ENCODE measurements around the gene PDYN. TPM values are rescaled to one million over a fixed set of nuclear protein-coding genes. Genes with fewer than 3 reads are reported as not detected.

The PDYN gene
- total RNA-seq, 2 donors from 2014 or later, result not detected

DNA sequence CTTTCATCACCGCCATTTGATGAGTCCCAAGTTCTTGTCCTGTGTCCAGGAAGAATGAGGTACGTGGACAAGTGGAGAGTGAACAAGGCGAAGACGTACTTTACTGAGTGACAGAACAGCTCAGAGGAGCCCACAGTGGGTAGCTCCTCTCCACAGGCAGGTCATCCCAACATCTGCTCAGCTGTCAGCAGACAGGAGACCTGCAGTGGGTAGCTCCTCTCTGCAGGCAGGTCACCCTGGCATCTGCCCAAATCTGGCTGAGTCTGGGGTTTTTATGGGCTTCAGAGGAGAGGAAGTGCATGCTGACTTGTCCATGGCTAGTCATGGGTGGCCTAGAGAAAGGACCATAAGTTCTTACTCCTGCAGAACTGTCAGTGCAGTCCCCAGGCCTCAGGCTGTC is 32.7 kb upstream of the PDYN start:
- intact Hi-C loops (cut with DNase I), result no loop called here
- no peaks in the 10 kb centered on the region for H3K4me1 ChIP-seq
- H3K9me3 ChIP-seq, result no peaks in the 10 kb centered on the region
- no peaks in the 10 kb centered on the region for H3K27me3 ChIP-seq
- H3K4me3 ChIP-seq, result no peak overlapping the region
- DNase-seq, result no peak
- H3K9ac ChIP-seq (ENCODE audit: low read depth in 2 of 2, low read length in 2 of 2), result no peak overlapping the region
- TF ChIP-seq CTCF (IDR thresholded peaks at IDR 0.05), result no peak
- no peak overlapping the region for H3K27ac ChIP-seq
- H3K36me3 ChIP-seq, result no peaks in the 10 kb centered on the region

DNA sequence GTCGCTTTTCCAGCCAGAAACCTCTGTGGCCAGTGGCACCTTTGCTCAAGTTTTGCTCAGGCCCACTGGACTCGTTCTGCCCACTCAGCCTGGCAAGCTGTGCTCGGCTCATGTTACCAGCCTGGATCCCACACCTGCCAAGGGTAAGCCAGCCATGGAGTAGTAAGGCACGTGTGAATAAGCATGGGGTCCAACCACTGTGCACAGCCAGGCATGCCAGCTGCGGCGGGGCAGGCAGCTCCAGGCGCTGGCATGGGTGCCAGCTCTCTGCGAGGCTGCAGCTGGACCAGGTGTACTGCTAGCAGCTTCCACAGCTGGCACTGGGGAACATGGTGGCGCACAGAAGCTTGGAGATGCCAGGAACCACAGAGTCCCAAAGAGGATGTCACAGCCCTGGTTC is 32.1 kb upstream of the PDYN start:
- H3K27me3 ChIP-seq, result no peaks in the 10 kb centered on the region
- intact Hi-C loops (cut with DNase I), result no loop called here
- no peak overlapping the region for H3K4me3 ChIP-seq
- no peaks in the 10 kb centered on the region for H3K4me1 ChIP-seq
- DNase-seq, result no peak
- no peak overlapping the region for H3K9ac ChIP-seq (ENCODE audit: low read depth in 2 of 2, low read length in 2 of 2)
- TF ChIP-seq CTCF (IDR thresholded peaks at IDR 0.05), result no peak
- H3K36me3 ChIP-seq, result no peaks in the 10 kb centered on the region
- no peaks in the 10 kb centered on the region for H3K9me3 ChIP-seq
- no peak overlapping the region for H3K27ac ChIP-seq

- Histone ChIP-seq H3K27me3 (no peaks in the 10 kb centered on the region), H3K4me1 (no peaks in the 10 kb centered on the region), H3K36me3 (no peaks in the 10 kb centered on the region), H3K4me3 (no peak overlapping the region), H3K27ac (no peak overlapping the region), H3K9ac (ENCODE audit: low read depth in 2 of 2, low read length in 2 of 2) (no peak overlapping the region), H3K9me3 (no peaks in the 10 kb centered on the region)
- TF ChIP-seq CTCF (IDR thresholded peaks at IDR 0.05), result no peak
- intact Hi-C loops (cut with DNase I), result no loop called here
- no peak for DNase-seq
Observed at GRCh38 chr20:2023151-2023550, 29.3 kb upstream of the PDYN start.

- TF ChIP-seq CTCF (IDR thresholded peaks at IDR 0.05), result no peak
- no peaks in the 10 kb centered on the region for H3K27me3 ChIP-seq
- intact Hi-C loops (cut with DNase I), result no loop called here
Observed at GRCh38 chr20:2022163-2022562, 28.3 kb upstream of the PDYN start.

GRCh38 chr20:2010533-2010932 is 16.7 kb upstream of the PDYN start:
- no peaks in the 10 kb centered on the region for H3K27me3 ChIP-seq
- H3K9me3 ChIP-seq, result no peaks in the 10 kb centered on the region
- TF ChIP-seq CTCF (IDR thresholded peaks at IDR 0.05), result no peak
- no peak overlapping the region for H3K9ac ChIP-seq (ENCODE audit: low read depth in 2 of 2, low read length in 2 of 2)
- DNase-seq, result no peak
- no peak overlapping the region for H3K27ac ChIP-seq
- no peaks in the 10 kb centered on the region for H3K36me3 ChIP-seq
- H3K4me3 ChIP-seq, result no peak overlapping the region
- no peaks in the 10 kb centered on the region for H3K4me1 ChIP-seq
- intact Hi-C loops (cut with DNase I), result no loop called here

More at GRCh38 chr20:2022163-2022562, 28.3 kb upstream of the PDYN start:
- Histone ChIP-seq H3K4me1 (no peaks in the 10 kb centered on the region), H3K9me3 (no peaks in the 10 kb centered on the region), H3K4me3 (no peak overlapping the region), H3K27ac (no peak overlapping the region), H3K9ac (ENCODE audit: low read depth in 2 of 2, low read length in 2 of 2) (no peak overlapping the region), H3K36me3 (no peaks in the 10 kb centered on the region)
- no peak for DNase-seq

Measured in colonic mucosa (tissue), 4 donors.